Measurements from ENCODE around the gene ATP1A4.

Gene ATP1A4

GRCh38 chr1:160207118-160207650 is 55.8 kb downstream of the ATP1A4 start:
- no peak for DNase-seq (ENCODE audit: low spot score)

GRCh38 chr1:160207771-160208556 is 56.6 kb downstream of the ATP1A4 start:
- DNase-seq (ENCODE audit: low spot score): no peak

GRCh38 chr1:160208557-160209320 is 57.3 kb downstream of the ATP1A4 start:
- no peak for DNase-seq (ENCODE audit: low spot score)

DNA sequence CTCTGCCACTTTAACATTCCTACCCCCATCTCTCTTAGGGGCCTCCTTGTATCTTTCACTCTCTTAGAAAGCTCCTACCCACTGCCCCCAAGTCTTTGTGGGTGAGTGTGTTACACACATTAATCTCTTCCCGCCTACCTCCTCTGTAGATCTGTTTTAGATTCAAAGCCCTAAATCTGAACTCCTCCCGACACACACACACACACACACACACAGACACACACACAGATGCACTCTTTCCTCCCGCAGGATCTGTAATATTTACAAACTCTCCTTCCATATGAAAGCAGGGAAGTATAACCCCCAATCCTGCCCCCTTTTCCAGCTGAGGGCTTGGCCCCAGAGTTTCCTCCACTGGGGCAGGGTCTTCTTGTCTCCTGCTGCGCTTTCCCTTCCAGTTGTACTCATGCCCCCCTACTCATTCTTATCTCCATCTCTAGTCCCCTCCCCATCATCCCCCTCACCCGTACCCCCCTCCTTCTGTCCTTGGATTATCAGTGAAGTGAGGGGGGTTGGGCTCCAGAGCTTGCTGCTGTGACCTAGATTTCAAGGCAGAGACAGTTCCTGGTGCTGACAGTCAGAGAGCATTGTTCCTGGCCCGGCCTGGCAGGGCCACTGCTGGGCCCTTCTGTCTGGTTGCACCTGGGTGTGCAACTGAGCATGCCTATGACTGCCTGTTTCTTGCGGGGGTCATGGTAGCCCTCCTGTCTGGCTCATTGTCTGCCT is 58.1 kb downstream of the ATP1A4 start:
- DNase-seq (ENCODE audit: low spot score): no peak

GRCh38 chr1:160210561-160210960 is 59.2 kb downstream of the ATP1A4 start:
- DNase-seq (ENCODE audit: low spot score): no peak

GRCh38 chr1:160211046-160211790 is 59.8 kb downstream of the ATP1A4 start:
- DNase-seq (ENCODE audit: low spot score): no peak

DNA sequence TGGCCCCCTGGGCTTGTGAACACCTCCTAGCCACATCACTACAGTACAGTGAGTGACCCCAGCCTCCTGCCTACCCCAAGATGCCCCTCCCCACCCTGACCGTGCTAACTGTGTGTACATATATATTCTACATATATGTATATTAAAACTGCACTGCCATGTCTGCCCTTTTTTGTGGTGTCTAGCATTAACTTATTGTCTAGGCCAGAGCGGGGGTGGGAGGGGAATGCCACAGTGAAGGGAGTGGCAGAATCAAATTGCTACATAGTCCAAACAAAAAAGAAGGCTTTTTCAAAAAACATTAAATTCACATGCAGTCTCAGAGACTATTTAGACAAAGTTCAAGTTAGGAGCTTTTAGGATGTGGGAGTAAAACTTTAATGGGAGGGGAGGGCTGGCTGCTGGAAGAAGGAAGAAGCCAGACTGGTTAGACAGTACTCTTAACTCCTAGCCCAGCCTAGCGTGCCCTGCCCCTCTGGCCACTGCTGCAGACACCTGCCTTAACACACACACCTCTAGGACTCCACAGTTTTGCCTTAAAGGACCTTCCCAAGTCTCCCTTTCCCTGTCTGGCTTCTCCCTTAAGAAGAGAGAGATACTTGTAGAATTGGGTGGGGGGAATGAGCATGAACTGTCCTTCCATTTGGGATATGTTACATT is 63.2 kb downstream of the ATP1A4 start:
- DNase-seq (ENCODE audit: low spot score): no peak

DNA sequence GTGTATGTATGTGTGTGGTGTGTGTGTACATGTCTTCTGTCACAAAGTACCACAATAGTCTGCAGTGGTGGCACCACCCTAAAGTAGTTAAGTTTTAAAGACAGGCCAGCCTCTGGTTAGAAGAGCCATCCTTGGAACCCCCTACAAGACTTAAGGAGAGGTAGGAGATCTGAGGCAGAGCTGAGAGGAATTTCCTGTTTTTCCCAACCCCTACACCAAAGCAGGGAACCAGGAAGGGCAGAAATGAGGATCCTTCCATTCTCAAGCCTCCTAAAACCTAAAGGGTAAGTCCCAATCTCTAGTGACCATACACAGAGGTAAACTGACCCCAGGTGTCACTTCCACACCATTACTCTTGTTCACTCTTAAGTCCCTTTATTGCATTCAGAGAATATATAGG is 64.9 kb downstream of the ATP1A4 start:
- DNase-seq (ENCODE audit: low spot score): no peak

DNA sequence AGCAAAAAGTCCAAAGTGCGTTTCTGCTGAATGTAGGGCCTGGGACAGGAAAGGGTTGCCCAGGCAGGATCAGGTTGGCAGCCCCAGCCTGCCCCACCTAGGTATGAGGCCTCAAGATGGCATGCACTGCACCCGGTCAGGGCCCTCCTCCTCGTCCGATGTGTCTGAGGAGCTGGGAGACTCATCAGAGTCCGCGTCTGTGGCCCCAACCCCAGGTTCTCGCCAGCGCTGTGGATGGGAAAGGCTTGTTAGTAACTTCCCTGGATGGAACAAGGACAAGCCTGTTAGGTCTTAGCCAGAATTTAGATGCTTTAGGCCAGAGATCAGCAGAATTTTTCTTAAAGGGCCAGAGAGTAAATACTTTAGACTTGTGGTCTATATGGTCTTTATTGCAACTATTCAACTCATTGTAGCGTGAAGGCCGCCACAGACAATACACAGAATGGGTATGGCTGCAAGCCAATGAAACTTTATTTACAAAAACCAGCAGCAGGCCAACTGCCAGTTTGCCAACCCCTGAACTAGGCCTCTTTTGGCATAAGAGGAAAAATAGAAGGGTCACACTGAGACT is 66.2 kb downstream of the ATP1A4 start:
- no peak for DNase-seq (ENCODE audit: low spot score)

DNA sequence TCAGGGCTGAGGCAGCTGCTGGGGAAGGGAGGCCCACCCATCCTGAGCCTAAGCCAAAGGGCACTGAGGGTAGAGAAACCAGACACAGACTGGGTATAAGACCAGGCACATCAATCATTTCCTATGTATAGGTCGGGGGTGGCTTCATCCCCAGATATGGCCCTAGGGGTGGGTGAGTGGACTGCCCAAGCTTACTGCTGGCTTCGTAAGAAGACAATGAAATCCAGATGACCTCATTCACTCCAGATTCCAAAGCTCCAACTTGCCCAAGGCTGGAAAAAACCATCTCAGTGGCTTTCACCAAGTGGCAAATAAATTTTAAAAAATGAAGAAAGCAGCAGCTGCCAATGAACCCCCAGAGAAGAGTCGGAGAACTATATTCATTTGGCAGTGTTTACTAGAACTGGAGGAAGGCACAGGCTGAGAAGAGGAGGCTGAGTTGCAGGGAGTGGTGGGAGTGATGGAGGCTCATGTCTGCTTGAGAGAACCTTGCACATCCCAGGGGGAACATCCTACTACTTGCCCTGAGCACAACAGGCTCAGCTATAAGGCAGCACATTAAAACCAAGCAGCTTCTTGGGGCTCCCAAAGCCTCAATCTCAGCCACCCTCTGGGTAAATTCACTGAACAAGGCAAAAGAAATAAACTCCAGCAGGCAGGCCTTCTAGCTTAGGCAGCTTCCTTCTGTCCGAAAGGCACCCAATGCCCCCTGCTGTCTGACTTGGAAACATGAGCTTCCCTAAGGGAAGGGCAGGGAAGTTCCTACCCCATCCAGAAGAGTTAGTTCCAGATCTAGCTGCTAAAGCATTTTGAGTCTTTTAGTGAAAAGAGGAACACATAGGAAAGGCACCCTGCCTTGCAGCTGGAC is 67.9 kb downstream of the ATP1A4 start:
- DNase-seq (ENCODE audit: low spot score): peak; percentile 61

- DNase-seq (ENCODE audit: low spot score): no peak
Observed at GRCh38 chr1:160220301-160220700, 68.9 kb downstream of the ATP1A4 start.

GRCh38 chr1:160221089-160221488 is 69.7 kb downstream of the ATP1A4 start:
- no peak for DNase-seq (ENCODE audit: low spot score)

DNA sequence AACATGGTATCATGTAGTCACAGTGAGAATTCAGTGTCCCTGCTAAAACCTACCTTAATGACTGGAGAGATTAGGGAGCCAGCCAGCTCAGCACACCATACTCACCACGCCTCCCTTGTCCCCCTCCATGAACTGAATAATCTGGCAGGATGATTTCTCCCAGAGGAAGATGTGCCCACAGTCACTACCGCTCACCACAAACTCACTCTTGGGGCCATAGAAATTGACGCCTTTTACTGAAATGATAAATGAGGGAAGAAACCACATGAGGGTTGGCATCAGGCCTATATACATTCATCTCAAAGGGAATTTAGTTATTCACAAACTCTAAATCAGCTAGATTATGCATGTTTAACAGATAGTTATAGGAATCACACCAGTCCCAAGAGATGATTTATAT is 71.1 kb downstream of the ATP1A4 start:
- DNase-seq (ENCODE audit: low spot score): no peak

DNA sequence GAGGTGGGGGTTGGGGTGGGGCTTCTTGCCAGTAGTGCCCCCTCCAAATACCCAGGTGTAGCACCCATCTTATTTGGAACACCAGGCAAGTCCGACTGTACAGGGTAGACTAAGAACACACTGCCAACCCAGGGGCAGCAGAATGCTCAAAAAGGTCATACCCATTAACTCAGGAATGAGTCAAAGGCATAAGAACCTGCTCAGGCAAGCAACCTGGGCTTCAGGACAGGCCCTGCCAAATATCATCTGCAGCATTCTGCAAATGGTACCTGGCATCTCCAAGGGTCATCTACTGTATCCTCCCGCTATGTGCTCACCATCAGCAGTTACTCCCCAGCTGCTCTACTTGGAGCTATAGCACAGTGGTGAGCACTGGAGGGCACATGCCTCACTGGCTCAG is 73.2 kb downstream of the ATP1A4 start:
- DNase-seq (ENCODE audit: low spot score): no peak

GRCh38 chr1:160225345-160225744 is 73.9 kb downstream of the ATP1A4 start:
- DNase-seq (ENCODE audit: low spot score): no peak

- DNase-seq (ENCODE audit: low spot score): no peak
Observed at GRCh38 chr1:160226623-160227022, 75.2 kb downstream of the ATP1A4 start.

DNA sequence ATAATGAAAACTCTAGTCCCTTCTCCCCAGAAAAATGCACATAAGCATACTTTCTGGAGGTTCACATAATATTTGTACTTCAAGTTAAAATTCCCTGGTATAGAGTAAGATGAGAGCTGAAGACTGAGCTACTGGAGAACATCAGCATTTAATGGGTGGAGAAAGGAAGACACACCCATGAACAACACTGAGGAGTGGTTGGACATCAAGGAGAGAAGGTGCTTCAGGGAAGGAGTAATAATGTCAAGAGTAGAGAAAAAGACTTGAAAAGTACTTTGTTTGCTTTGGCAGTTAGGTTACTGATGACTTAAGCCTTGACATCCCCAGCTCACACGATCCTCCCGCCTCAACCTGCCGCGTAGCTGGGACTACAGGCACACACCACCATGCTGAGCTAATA is 75.6 kb downstream of the ATP1A4 start:
- no peak for DNase-seq (ENCODE audit: low spot score)

DNA sequence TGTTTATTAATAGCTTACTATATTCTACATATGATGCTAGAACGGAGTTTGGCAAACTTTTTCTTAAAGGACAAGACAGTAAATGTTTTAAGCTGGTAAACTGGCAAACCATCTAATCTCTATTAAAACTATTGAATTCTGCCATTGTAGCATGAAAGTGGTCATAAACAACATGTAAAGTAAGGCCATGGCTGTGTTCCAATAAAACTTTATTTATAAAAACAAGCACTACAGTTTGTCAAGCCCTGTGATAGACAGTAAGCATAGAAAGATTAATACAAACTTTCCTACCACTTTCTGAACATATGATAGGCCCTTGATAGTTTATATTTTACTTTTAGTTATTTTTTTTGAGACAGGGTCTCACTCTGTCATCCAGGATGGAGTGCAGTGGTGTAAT is 76.2 kb downstream of the ATP1A4 start:
- no peak for DNase-seq (ENCODE audit: low spot score)

GRCh38 chr1:160228431-160228830 is 77.0 kb downstream of the ATP1A4 start:
- no peak for DNase-seq (ENCODE audit: low spot score)

DNA sequence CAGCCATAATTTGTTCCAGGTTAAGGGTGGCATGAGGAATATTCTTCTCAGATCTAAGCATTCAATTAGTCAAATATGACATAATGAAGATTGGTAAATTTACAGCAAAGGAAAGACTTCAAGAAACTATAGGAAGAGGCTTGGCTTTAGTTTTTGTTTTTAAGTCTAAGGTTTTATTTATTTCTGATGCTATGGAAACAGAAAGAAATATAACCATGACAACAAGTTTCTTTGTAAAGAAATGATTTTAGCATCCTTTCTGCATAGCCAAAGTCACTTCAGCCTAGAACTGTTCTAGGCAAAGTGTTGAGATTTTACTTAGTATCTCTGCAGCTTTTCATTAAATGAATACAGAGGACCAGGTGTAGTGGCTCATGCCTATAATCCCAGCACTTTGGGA is 81.5 kb downstream of the ATP1A4 start:
- no peak for DNase-seq (ENCODE audit: low spot score)

Data from COLO829 (cell line).